HepG2 (cell line): Measurements from ENCODE around the gene SMLR1. TPM values are rescaled to one million over a fixed set of nuclear protein-coding genes. Genes with fewer than 3 reads are reported as not detected.

Experiments used
- ATF7-NPFF ChIP-seq: sonication (generic); formaldehyde crosslinking; IDR thresholded peaks from 2 replicates; pipeline ENCODE4 v1.8.1; 2023; ENCODE audit warnings: mild to moderate bottlenecking, low read depth, missing genetic modification reagents, moderate library complexity
- CHD2 ChIP-seq: IDR thresholded peaks from 2 replicates; pipeline ENCODE4 v1.6.1; 2011; ENCODE audit warnings: low read depth, low read length, improper control_type of control experiment
- JDP2 ChIP-seq: sonication (generic); formaldehyde crosslinking; IDR thresholded peaks from 2 replicates; pipeline ENCODE4 v1.8.1; 2022; ENCODE audit warnings: missing genetic modification reagents, borderline replicate concordance
- MLLT10 ChIP-seq: sonication (generic); formaldehyde crosslinking; IDR thresholded peaks from 2 replicates; pipeline ENCODE4 v1.4.0; 2020; ENCODE audit warnings: missing genetic modification reagents
- SCMH1 ChIP-seq: sonication (generic); formaldehyde crosslinking; IDR thresholded peaks from 2 replicates; pipeline ENCODE4 v1.9.0; 2021; ENCODE audit warnings: missing genetic modification reagents, mild to moderate bottlenecking, borderline replicate concordance
- XRCC5 ChIP-seq: fragments of 200-400 bp; formaldehyde crosslinking; optimal IDR thresholded peaks from 2 replicates; pipeline ENCODE3; 2017; ENCODE audit warnings: mild to moderate bottlenecking, low read length
- ZNF160 ChIP-seq: sonication (generic); formaldehyde crosslinking; IDR thresholded peaks from 2 replicates; pipeline ENCODE4 v1.8.0; 2022; ENCODE audit warnings: mild to moderate bottlenecking, inconsistent platforms, missing genetic modification reagents
- ZNF451 ChIP-seq: sonication (generic); formaldehyde crosslinking; IDR thresholded peaks from 2 replicates; pipeline ENCODE4 v1.5.0; 2020; ENCODE audit warnings: mild to moderate bottlenecking, missing genetic modification reagents
- ZSCAN30 ChIP-seq: sonication (generic); formaldehyde crosslinking; IDR thresholded peaks from 2 replicates; pipeline ENCODE4 v1.5.0; 2020; ENCODE audit warnings: mild to moderate bottlenecking, missing genetic modification reagents
- polyA plus RNA-seq, 8 experiments: library from polyadenylated mRNA; depleted of rRNA in 3 of 8; stranded (reverse) in 7 of 8; unstranded in 1 of 8; fragments of >200 nt; fragmentation: Illumina TruSeq in 4 of 8; extraction: Trizol in 4 of 8; gene quantifications; 2 replicates each; pipeline versions ENCODE4 v1.2.1 to v1.2.3, GENCODE V29; 2011 to 2016; ENCODE audit warnings: low read depth in 4 of 8, missing spikeins in 1 of 8, mixed read lengths in 1 of 8; ENCODE audit not compliant: insufficient read depth in 1 of 8
- total RNA-seq, 5 experiments: library from RNA; depleted of rRNA; stranded (reverse); fragments of >200 nt; fragmentation: Illumina TruSeq; extraction: Trizol; gene quantifications; 2 replicates each; pipeline ENCODE4 v1.2.3, GENCODE V29; 2016; ENCODE audit warnings: low read depth in 1 of 5
- TF ChIP-seq, protein P1 (sequence below): sonication (generic); formaldehyde crosslinking; IDR thresholded peaks from 2 replicates; pipeline ENCODE4 v1.5.0; 2020; ENCODE audit warnings: mild to moderate bottlenecking, missing genetic modification reagents
- TF ChIP-seq, protein P2 (sequence below): sonication (generic); formaldehyde crosslinking; IDR thresholded peaks from 2 replicates; pipeline ENCODE4 v1.8.1; 2023; ENCODE audit warnings: mild to moderate bottlenecking, moderate library complexity, missing genetic modification reagents
- TF ChIP-seq, protein P3 (sequence below): sonication (generic); formaldehyde crosslinking; IDR thresholded peaks from 2 replicates; pipeline ENCODE4 v1.9.0; 2021; ENCODE audit warnings: mild to moderate bottlenecking, missing genetic modification reagents
- TF ChIP-seq, protein P4 (sequence below): IDR thresholded peaks from 2 replicates; pipeline ENCODE4 v1.6.1; 2016; ENCODE audit warnings: missing genetic modification reagents, missing compliant biosample characterization
- TF ChIP-seq, protein P5 (sequence below): sonication (generic); formaldehyde crosslinking; IDR thresholded peaks from 2 replicates; pipeline ENCODE4 v1.8.0; 2022; ENCODE audit warnings: mild to moderate bottlenecking, missing genetic modification reagents, borderline replicate concordance

SMLR1 gene
- total and polyA plus RNA-seq, 2 of the 13 experiments (the other 11 are each of a cell fraction or from before 2014, with no cell fraction given), result 41.8 to 104 TPM

DNA sequence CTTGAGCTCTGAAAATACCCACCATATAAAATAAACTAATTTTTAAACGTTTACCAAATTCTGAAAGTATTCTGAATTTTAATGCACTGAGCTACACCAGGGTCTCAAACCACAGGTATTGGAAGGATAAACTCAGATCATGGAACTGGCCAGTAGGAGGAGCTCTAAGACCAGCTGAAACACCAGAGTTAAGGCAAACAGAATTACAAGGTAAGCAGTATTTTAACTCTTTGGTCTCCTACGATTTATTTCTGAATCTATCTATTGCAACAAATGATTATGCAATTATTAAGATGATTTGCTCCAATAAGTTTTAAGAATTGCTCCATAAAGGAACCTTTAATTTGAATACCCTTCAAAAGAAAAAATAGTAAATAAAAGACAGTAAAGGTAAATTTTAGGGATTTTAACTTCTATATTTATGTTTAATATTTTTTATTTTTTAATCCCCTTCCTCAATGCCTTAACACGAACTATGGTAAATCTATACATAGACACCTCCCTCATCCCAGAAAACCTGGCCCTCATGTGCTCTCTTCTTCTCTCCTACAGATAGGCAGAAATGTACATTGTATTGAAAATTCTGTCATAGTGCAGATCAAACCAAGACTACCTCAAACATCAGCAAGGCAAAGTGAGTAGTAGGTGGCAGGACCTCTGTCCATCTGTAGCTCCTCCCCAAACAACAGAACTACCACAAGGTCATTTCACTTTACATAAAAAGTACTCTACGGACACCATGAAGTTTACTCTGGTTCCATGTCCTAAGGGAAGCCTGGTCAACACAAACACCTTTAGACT lies 58.4 kb downstream of the SMLR1 start (continued):
- TF ChIP-seq, protein P1, sequence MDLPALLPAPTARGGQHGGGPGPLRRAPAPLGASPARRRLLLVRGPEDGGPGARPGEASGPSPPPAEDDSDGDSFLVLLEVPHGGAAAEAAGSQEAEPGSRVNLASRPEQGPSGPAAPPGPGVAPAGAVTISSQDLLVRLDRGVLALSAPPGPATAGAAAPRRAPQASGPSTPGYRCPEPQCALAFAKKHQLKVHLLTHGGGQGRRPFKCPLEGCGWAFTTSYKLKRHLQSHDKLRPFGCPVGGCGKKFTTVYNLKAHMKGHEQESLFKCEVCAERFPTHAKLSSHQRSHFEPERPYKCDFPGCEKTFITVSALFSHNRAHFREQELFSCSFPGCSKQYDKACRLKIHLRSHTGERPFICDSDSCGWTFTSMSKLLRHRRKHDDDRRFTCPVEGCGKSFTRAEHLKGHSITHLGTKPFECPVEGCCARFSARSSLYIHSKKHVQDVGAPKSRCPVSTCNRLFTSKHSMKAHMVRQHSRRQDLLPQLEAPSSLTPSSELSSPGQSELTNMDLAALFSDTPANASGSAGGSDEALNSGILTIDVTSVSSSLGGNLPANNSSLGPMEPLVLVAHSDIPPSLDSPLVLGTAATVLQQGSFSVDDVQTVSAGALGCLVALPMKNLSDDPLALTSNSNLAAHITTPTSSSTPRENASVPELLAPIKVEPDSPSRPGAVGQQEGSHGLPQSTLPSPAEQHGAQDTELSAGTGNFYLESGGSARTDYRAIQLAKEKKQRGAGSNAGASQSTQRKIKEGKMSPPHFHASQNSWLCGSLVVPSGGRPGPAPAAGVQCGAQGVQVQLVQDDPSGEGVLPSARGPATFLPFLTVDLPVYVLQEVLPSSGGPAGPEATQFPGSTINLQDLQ (CRISPR knock-in tag), result no peak
- TF ChIP-seq, protein P2, sequence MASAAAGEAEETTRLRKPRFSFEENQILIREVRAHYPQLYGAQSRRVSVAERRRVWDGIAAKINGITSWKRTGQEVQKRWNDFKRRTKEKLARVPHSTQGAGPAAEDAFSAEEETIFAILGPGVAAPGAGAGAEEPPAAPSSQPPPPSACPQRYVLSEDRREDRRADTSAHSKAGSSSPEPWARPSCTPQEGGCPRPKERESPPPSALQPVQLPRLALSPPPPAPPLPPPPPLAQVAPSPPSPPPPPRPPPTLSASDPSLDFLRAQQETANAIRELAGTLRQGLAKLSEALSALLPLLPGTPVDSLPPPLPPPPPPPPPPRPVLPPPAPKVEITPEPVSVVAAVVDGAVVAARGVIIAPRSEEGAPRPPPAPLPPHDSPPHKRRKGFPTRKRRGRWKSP, result no peak
- TF ChIP-seq CHD2 (no peak), ATF7-NPFF (CRISPR knock-in tag) (no peak), ZSCAN30 (CRISPR knock-in tag) (no peak), SCMH1 (CRISPR knock-in tag) (no peak), XRCC5 (no peak), MLLT10 (CRISPR knock-in tag) (no peak), JDP2 (CRISPR knock-in tag) (no peak), ZNF451 (no peak), ZNF160 (CRISPR knock-in tag) (no peak)
- TF ChIP-seq, protein P3, sequence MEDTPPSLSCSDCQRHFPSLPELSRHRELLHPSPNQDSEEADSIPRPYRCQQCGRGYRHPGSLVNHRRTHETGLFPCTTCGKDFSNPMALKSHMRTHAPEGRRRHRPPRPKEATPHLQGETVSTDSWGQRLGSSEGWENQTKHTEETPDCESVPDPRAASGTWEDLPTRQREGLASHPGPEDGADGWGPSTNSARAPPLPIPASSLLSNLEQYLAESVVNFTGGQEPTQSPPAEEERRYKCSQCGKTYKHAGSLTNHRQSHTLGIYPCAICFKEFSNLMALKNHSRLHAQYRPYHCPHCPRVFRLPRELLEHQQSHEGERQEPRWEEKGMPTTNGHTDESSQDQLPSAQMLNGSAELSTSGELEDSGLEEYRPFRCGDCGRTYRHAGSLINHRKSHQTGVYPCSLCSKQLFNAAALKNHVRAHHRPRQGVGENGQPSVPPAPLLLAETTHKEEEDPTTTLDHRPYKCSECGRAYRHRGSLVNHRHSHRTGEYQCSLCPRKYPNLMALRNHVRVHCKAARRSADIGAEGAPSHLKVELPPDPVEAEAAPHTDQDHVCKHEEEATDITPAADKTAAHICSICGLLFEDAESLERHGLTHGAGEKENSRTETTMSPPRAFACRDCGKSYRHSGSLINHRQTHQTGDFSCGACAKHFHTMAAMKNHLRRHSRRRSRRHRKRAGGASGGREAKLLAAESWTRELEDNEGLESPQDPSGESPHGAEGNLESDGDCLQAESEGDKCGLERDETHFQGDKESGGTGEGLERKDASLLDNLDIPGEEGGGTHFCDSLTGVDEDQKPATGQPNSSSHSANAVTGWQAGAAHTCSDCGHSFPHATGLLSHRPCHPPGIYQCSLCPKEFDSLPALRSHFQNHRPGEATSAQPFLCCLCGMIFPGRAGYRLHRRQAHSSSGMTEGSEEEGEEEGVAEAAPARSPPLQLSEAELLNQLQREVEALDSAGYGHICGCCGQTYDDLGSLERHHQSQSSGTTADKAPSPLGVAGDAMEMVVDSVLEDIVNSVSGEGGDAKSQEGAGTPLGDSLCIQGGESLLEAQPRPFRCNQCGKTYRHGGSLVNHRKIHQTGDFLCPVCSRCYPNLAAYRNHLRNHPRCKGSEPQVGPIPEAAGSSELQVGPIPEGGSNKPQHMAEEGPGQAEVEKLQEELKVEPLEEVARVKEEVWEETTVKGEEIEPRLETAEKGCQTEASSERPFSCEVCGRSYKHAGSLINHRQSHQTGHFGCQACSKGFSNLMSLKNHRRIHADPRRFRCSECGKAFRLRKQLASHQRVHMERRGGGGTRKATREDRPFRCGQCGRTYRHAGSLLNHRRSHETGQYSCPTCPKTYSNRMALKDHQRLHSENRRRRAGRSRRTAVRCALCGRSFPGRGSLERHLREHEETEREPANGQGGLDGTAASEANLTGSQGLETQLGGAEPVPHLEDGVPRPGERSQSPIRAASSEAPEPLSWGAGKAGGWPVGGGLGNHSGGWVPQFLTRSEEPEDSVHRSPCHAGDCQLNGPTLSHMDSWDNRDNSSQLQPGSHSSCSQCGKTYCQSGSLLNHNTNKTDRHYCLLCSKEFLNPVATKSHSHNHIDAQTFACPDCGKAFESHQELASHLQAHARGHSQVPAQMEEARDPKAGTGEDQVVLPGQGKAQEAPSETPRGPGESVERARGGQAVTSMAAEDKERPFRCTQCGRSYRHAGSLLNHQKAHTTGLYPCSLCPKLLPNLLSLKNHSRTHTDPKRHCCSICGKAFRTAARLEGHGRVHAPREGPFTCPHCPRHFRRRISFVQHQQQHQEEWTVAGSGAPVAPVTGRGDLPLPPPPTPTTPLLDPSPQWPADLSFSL, result no peak
- TF ChIP-seq, protein P4, sequence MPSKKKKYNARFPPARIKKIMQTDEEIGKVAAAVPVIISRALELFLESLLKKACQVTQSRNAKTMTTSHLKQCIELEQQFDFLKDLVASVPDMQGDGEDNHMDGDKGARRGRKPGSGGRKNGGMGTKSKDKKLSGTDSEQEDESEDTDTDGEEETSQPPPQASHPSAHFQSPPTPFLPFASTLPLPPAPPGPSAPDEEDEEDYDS (CRISPR knock-in tag), result no peak
- TF ChIP-seq, protein P5, sequence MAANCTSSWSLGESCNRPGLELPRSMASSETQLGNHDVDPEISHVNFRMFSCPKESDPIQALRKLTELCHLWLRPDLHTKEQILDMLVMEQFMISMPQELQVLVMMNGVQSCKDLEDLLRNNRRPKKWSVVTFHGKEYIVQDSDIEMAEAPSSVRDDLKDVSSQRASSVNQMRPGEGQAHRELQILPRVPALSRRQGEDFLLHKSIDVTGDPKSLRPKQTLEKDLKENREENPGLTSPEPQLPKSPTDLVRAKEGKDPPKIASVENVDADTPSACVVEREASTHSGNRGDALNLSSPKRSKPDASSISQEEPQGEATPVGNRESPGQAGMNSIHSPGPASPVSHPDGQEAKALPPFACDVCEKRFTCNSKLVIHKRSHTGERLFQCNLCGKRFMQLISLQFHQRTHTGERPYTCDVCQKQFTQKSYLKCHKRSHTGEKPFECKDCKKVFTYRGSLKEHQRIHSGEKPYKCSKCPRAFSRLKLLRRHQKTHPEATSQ (CRISPR knock-in tag), result no peak
